H9 (cell line): ENCODE data around the gene GABBR2. TPM values are rescaled to one million over a fixed set of nuclear protein-coding genes. Genes with fewer than 3 reads are reported as not detected.

Experiments used
- DNase-seq: peaks from one replicate; pipeline ENCODE4 v3.0.0-alpha.2; 2017
- H2AFZ ChIP-seq: one replicate; pipeline ENCODE4 v1.6.1; 2013; ENCODE audit warnings: mild to moderate bottlenecking, low read length, control low read depth, moderate library complexity
- H2AK5ac ChIP-seq: 2 replicates; pipeline ENCODE4 v1.6.1; 2013; ENCODE audit warnings: low read length, control low read depth, mixed read lengths; ENCODE audit not compliant: insufficient read length
- H2BK120ac ChIP-seq: one replicate; pipeline ENCODE4 v1.6.1; 2013; ENCODE audit warnings: low read depth, mild to moderate bottlenecking, low read length, control low read depth, inconsistent platforms; ENCODE audit not compliant: poor library complexity, severe bottlenecking
- H2BK12ac ChIP-seq: 2 replicates; pipeline ENCODE4 v1.6.1; 2013; ENCODE audit warnings: low read length, control low read depth, mixed read lengths, low read depth; ENCODE audit not compliant: insufficient read length
- H2BK15ac ChIP-seq: 2 replicates; pipeline ENCODE4 v1.6.1; 2013; ENCODE audit warnings: low read depth, low read length, control low read depth
- H2BK20ac ChIP-seq: one replicate; pipeline ENCODE4 v1.6.1; 2013; ENCODE audit warnings: low read depth, mild to moderate bottlenecking, low read length, control low read depth, inconsistent platforms; ENCODE audit not compliant: poor library complexity, severe bottlenecking
- H2BK5ac ChIP-seq: 2 replicates; pipeline ENCODE4 v1.6.1; 2013; ENCODE audit warnings: low read length, control low read depth, mixed read lengths; ENCODE audit not compliant: insufficient read length
- H3K14ac ChIP-seq: 2 replicates; pipeline ENCODE4 v1.6.1; 2013; ENCODE audit warnings: low read length, control low read depth; ENCODE audit not compliant: insufficient read depth
- H3K18ac ChIP-seq: 2 replicates; pipeline ENCODE4 v1.6.1; 2013; ENCODE audit warnings: low read depth, mild to moderate bottlenecking, mixed read lengths, low read length, control low read depth; ENCODE audit not compliant: insufficient read length
- H3K23ac ChIP-seq: 2 replicates; pipeline ENCODE4 v1.6.1; 2013; ENCODE audit warnings: low read length, control low read depth, mixed read lengths, low read depth; ENCODE audit not compliant: insufficient read length
- H3K23me2 ChIP-seq: 2 replicates; pipeline ENCODE4 v1.6.1; 2013; ENCODE audit warnings: low read depth, mild to moderate bottlenecking, mixed read lengths, low read length, control low read depth; ENCODE audit not compliant: insufficient read length, poor library complexity, severe bottlenecking
- H3K27ac ChIP-seq: 2 replicates; pipeline ENCODE4 v1.5.1; 2013; ENCODE audit warnings: low read length, control low read depth, mixed read lengths, low read depth; ENCODE audit not compliant: insufficient read length
- H3K27me3 ChIP-seq: 2 replicates; pipeline ENCODE4 v1.6.1; 2013; ENCODE audit warnings: low read length, control low read depth, inconsistent platforms; ENCODE audit not compliant: insufficient read depth
- H3K4ac ChIP-seq: 2 replicates; pipeline ENCODE4 v1.6.1; 2013; ENCODE audit warnings: low read depth, mild to moderate bottlenecking, control low read depth, inconsistent platforms, low read length, moderate library complexity
- H3K4me1 ChIP-seq: 2 replicates; pipeline ENCODE4 v1.6.1; 2013; ENCODE audit warnings: low read length, control low read depth, inconsistent platforms; ENCODE audit not compliant: insufficient read depth
- H3K4me2 ChIP-seq: 2 replicates; pipeline ENCODE4 v1.6.1; 2013; ENCODE audit warnings: low read length, control low read depth, mixed read lengths; ENCODE audit not compliant: insufficient read length, insufficient read depth
- H3K56ac ChIP-seq: 2 replicates; pipeline ENCODE4 v1.6.1; 2013; ENCODE audit warnings: low read depth, mild to moderate bottlenecking, mixed read lengths, low read length, control low read depth; ENCODE audit not compliant: insufficient read length
- H3K79me1 ChIP-seq: 2 replicates; pipeline ENCODE4 v1.6.1; 2013; ENCODE audit warnings: low read depth, mild to moderate bottlenecking, moderate library complexity, low read length, control low read depth, inconsistent platforms; ENCODE audit not compliant: insufficient read depth, poor library complexity, severe bottlenecking
- H3K79me2 ChIP-seq: 2 replicates; pipeline ENCODE4 v1.6.1; 2013; ENCODE audit warnings: low read length, control low read depth, inconsistent platforms; ENCODE audit not compliant: insufficient read depth
- H3K9ac ChIP-seq: 2 replicates; pipeline ENCODE4 v1.6.1; 2013; ENCODE audit warnings: low read length, control low read depth, mixed read lengths; ENCODE audit not compliant: insufficient read length; ENCODE audit errors: extremely low read depth
- H3K9me3 ChIP-seq: one replicate; pipeline ENCODE4 v1.6.1; 2013; ENCODE audit warnings: low read depth, low read length, inconsistent platforms; ENCODE audit not compliant: control insufficient read depth
- H3T11ph ChIP-seq: one replicate; pipeline ENCODE4 v1.6.1; 2013; ENCODE audit warnings: mild to moderate bottlenecking, low read length, control low read depth, inconsistent platforms
- H4K20me1 ChIP-seq: one replicate; pipeline ENCODE4 v1.6.1; 2013; ENCODE audit not compliant: control insufficient read depth, insufficient read length, insufficient read depth
- H4K5ac ChIP-seq: 2 replicates; pipeline ENCODE4 v1.6.1; 2013; ENCODE audit warnings: low read depth, mild to moderate bottlenecking, mixed read lengths, low read length, control low read depth; ENCODE audit not compliant: insufficient read length
- H4K8ac ChIP-seq: replicated peaks from 2 replicates; pipeline ENCODE4 v1.6.1; 2013; ENCODE audit warnings: low read length, control low read depth, mixed read lengths, low read depth; ENCODE audit not compliant: insufficient read length
- H4K91ac ChIP-seq: 2 replicates; pipeline ENCODE4 v1.6.1; 2013; ENCODE audit warnings: low read depth, mild to moderate bottlenecking, moderate library complexity, mixed read lengths, low read length, control low read depth; ENCODE audit not compliant: insufficient read length
- H3K27ac Mint-ChIP-seq, 3 experiments: 2 replicates in 2 of 3; 3 replicates in 1 of 3; pipeline ENCODE4 v1.8.0; 2020 to 2021; ENCODE audit warnings: mixed read lengths in 3 of 3, mild to moderate bottlenecking in 1 of 3, moderate library complexity in 1 of 3
- H3K27me3 Mint-ChIP-seq: 2 replicates; pipeline ENCODE4 v1.8.0; 2021; ENCODE audit warnings: low read depth, mild to moderate bottlenecking, moderate library complexity, mixed read lengths
- H3K36me3 Mint-ChIP-seq, 3 experiments: 2 replicates in 2 of 3; 3 replicates in 1 of 3; pipeline ENCODE4 v1.8.0; 2020 to 2021; ENCODE audit warnings: low read depth in 3 of 3, mixed read lengths in 3 of 3; ENCODE audit not compliant: insufficient read depth in 1 of 3
- H3K4me1 Mint-ChIP-seq, 2 experiments: 2 replicates each; pipeline ENCODE4 v1.8.0; 2020; ENCODE audit warnings: mixed read lengths in 2 of 2
- H3K4me3 Mint-ChIP-seq, 2 experiments: 2 replicates in 1 of 2; 3 replicates in 1 of 2; pipeline ENCODE4 v1.8.0; 2020 to 2021; ENCODE audit warnings: mild to moderate bottlenecking in 2 of 2, mixed read lengths in 2 of 2, moderate library complexity in 1 of 2
- H3K9me3 Mint-ChIP-seq, 2 experiments: 2 replicates in 1 of 2; 3 replicates in 1 of 2; pipeline ENCODE4 v1.8.0; 2020; ENCODE audit warnings: mild to moderate bottlenecking in 2 of 2, mixed read lengths in 2 of 2, moderate library complexity in 1 of 2
- CTCF ChIP-seq: fragments of 200-600 bp; sonication (generic); conservative IDR thresholded peaks from 3 replicates; pipeline ENCODE4 v1.8.0; 2021; ENCODE audit warnings: antibody characterized with exemption, mild to moderate bottlenecking
- WGBS: extraction: QIAGEN DNeasy Blood & Tissue Kit; methylation state at CpG from one replicate; pipeline ENCODE4 v1.1.7; 2013; ENCODE audit warnings: missing lambda C conversion rate, low lambda C conversion rate, mixed read lengths; ENCODE audit not compliant: insufficient read length; ENCODE audit errors: extremely low coverage; 5-methylcytosine and 5-hydroxymethylcytosine counted together
- total RNA-seq: library from RNA; stranded (reverse); gene quantifications from 2 replicates; pipeline ENCODE4 v1.2.1, GENCODE V29; 2021

The GABBR2 gene
- total RNA-seq, 1 experiment from 2014 or later = 0.66 TPM

DNA sequence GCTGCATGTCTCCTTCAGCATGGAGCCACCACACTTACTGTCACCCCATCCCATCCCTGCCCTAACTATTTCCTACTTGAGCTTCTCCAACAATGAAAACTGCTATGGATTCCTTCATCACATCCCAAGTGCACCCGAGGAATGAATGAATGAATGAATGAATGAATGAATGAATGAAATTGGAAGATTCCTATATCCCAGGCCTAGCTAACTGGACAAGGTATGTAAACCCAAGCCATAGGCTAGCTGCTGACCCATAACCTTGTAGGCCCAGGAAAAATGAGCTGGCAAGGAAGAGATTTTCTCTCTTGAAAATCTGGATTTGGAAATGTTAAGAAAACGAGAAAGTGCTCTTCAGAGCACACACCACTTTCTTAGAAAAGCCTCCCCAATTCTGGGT lies 97.4 kb downstream of the GABBR2 start:
- H3K9me3 Mint-ChIP-seq = no peaks in the 10 kb centered on the region

More for the DNA sequence above, 97.4 kb downstream of the GABBR2 start:
- no peak overlapping the region for H2BK120ac ChIP-seq
- no peak overlapping the region for H4K8ac ChIP-seq
- Mint-ChIP-seq H3K27me3 (peaks cover 3% of the 10 kb centered on the region), H3K27ac (no peak overlapping the region), H3K36me3 (no peaks in the 10 kb centered on the region), H3K4me3 (no peak overlapping the region), H3K4me1 (peaks cover 3 to 8% of the 10 kb centered on the region in 2 experiments; a peak in 3 of 4 replicates)
- no peak overlapping the region for H2AK5ac ChIP-seq
- H3K79me2 ChIP-seq = no peaks in the 10 kb centered on the region
- H2BK5ac ChIP-seq = no peak overlapping the region
- no peak overlapping the region for H3K9ac ChIP-seq
- H3K18ac ChIP-seq = no peak overlapping the region
- no peak for TF ChIP-seq CTCF
- no peak overlapping the region for H2AFZ ChIP-seq
- no peak overlapping the region for H4K5ac ChIP-seq
- peaks cover 2% of the 10 kb centered on the region; the same call in 1 of the 2 replicates for H3K4me1 ChIP-seq
- peak overlapping the region; percentile 56; the same call in 1 of the 2 replicates for H3K14ac ChIP-seq
- no peaks in the 10 kb centered on the region for H3K79me1 ChIP-seq
- H3K4me2 ChIP-seq = no peak overlapping the region
- no peak overlapping the region for H2BK15ac ChIP-seq
- no CpG with 5 or more reads among the region's 2 CpGs for WGBS
- no peak overlapping the region for H3K4ac ChIP-seq
- no peak overlapping the region for H3T11ph ChIP-seq
- no peak overlapping the region for H3K27ac ChIP-seq
- no peak for DNase-seq
- no peak overlapping the region for H3K56ac ChIP-seq
- no peak overlapping the region for H4K91ac ChIP-seq
- no peaks in the 10 kb centered on the region for H3K9me3 ChIP-seq
- no peaks in the 10 kb centered on the region for H4K20me1 ChIP-seq
- no peak overlapping the region for H2BK20ac ChIP-seq
- no peak overlapping the region for H2BK12ac ChIP-seq
- H3K27me3 ChIP-seq = no peaks in the 10 kb centered on the region
- no peak overlapping the region for H3K23ac ChIP-seq
- no peaks in the 10 kb centered on the region for H3K23me2 ChIP-seq
